Fibroblast of mammary gland (primary cell): ENCODE results near the gene PCDHA11.
"Not testable (repeated sequence)": the region's sequence is repeated elsewhere in the genome, so short reads cannot be mapped to it uniquely, and the experiment has no call there.

Experiments
- DNase-seq: peaks from one replicate; pipeline ENCODE4 v3.0.0-alpha.2; 2010; ENCODE audit warnings: low read depth
- H3K4me3 ChIP-seq: 2 replicates; pipeline ENCODE4 v1.5.1; 2011; ENCODE audit warnings: low read depth, mild to moderate bottlenecking, low read length, moderate library complexity; ENCODE audit not compliant: control insufficient read depth
- CTCF ChIP-seq: conservative IDR thresholded peaks from 2 replicates; pipeline ENCODE4 v1.5.1; 2011; ENCODE audit warnings: low read depth, low read length, inconsistent platforms; ENCODE audit not compliant: control insufficient read depth, insufficient read depth

PCDHA11 gene

GRCh38 chr5:140842798-140843733 is 25.7 kb upstream of the PCDHA11 start:
- no peak overlapping the region for H3K4me3 ChIP-seq
- no peak for TF ChIP-seq CTCF
- no peak for DNase-seq

- H3K4me3 ChIP-seq, DNase-seq: not testable (repeated sequence)
These were observed 20.3 kb upstream of the PCDHA11 start, which contains the start of gene PCDHA9 for GRCh38 chr5:140848139-140849102. Gene PCDHA9 (plus strand): TSS chr5:140848382. CDS start chr5:140848496, 114 bp downstream.

- DNase-seq, H3K4me3 ChIP-seq: not testable (repeated sequence)
These were observed 18.7 kb upstream of the PCDHA11 start for GRCh38 chr5:140849831-140850634.

GRCh38 chr5:140855772-140856674 is 12.7 kb upstream of the PCDHA11 start, which contains the start of gene PCDHA10:
Gene PCDHA10 (plus strand): TSS chr5:140855897. CDS start chr5:140856049, 152 bp downstream.
- H3K4me3 ChIP-seq, result no peak within 1 kb of the TSS
- peak; percentile 20 for DNase-seq
- peak; percentile 8 for TF ChIP-seq CTCF

- no peak overlapping the region for H3K4me3 ChIP-seq
- TF ChIP-seq CTCF, result no peak
- no peak for DNase-seq
These were observed 11.4 kb upstream of the PCDHA11 start for GRCh38 chr5:140857177-140857986.

- no peak overlapping the region for H3K4me3 ChIP-seq
- no peak for TF ChIP-seq CTCF
- no peak for DNase-seq
These were observed 10.8 kb upstream of the PCDHA11 start for GRCh38 chr5:140857987-140858240.
